Endothelial cell (in vitro differentiated cells): Measurements from ENCODE around the gene USP48. TPM values are rescaled to one million over a fixed set of nuclear protein-coding genes. Genes with fewer than 3 reads are reported as not detected.

Experiments
- DNase-seq: peaks from one replicate; pipeline ENCODE4 v3.0.0; 2021; ENCODE audit warnings: low spot score
- H3K27ac Mint-ChIP-seq: one replicate; pipeline ENCODE4 v1.8.0; 2021; ENCODE audit warnings: mixed read lengths, inconsistent platforms; ENCODE audit not compliant: unreplicated experiment
- H3K27me3 Mint-ChIP-seq: one replicate; pipeline ENCODE4 v1.8.0; 2021; ENCODE audit warnings: mild to moderate bottlenecking, moderate library complexity, mixed read lengths, inconsistent platforms; ENCODE audit not compliant: unreplicated experiment
- H3K36me3 Mint-ChIP-seq: one replicate; pipeline ENCODE4 v1.8.0; 2021; ENCODE audit warnings: mild to moderate bottlenecking, low read depth, mixed read lengths, inconsistent platforms; ENCODE audit not compliant: unreplicated experiment
- H3K4me1 Mint-ChIP-seq: one replicate; pipeline ENCODE4 v1.8.0; 2021; ENCODE audit warnings: mild to moderate bottlenecking, mixed read lengths, inconsistent platforms; ENCODE audit not compliant: unreplicated experiment
- H3K4me3 Mint-ChIP-seq: one replicate; pipeline ENCODE4 v1.8.0; 2021; ENCODE audit warnings: mild to moderate bottlenecking, mixed read lengths, inconsistent platforms; ENCODE audit not compliant: unreplicated experiment
- H3K9me3 Mint-ChIP-seq: one replicate; pipeline ENCODE4 v1.8.0; 2021; ENCODE audit warnings: mixed read lengths, inconsistent platforms; ENCODE audit not compliant: unreplicated experiment
- total RNA-seq: library from RNA; stranded (reverse); fragmentation: NEBNext Ultra II Directional; extraction: Animal tissue kit (Norgen Biotek cat#: 25700); gene quantifications from one replicate; pipeline ENCODE4 v1.2.1, GENCODE V29; 2021; ENCODE audit not compliant: unreplicated experiment
- TF ChIP-seq, protein P1 (sequence below): fragments of 200-600 bp; sonication (generic); IDR thresholded peaks from one replicate; pipeline ENCODE4 v1.5.0; 2021; ENCODE audit warnings: antibody characterized with exemption; ENCODE audit not compliant: unreplicated experiment

Gene USP48
- total RNA-seq, 1 donor from 2014 or later: 57.9 TPM

DNA sequence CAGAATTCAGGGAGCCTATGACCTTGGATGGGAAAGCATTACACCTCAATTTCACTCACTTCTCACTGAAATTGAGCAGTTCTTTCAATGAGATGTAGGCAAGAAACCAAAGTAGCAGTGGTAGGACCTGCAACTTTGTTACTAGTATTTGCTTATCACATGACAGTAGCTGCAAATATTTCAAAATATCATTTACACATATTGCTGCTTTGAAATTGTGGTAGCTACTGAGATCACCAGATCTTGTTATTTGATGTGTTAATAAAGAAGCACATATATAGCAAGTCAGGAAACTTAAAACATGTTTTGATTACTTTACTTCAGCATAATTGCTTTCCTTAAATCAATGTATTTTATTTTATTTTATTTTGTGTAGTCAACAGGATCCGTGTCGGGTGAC, 42.0 kb upstream of the USP48 start:
- Mint-ChIP-seq H3K36me3 (peaks cover 34% of the 10 kb centered on the region), H3K4me3 (no peak overlapping the region), H3K27me3 (peaks cover 15% of the 10 kb centered on the region), H3K4me1 (peaks cover 3% of the 10 kb centered on the region), H3K9me3 (no peaks in the 10 kb centered on the region), H3K27ac (no peak overlapping the region)
- no peak for DNase-seq
- TF ChIP-seq, protein P1, sequence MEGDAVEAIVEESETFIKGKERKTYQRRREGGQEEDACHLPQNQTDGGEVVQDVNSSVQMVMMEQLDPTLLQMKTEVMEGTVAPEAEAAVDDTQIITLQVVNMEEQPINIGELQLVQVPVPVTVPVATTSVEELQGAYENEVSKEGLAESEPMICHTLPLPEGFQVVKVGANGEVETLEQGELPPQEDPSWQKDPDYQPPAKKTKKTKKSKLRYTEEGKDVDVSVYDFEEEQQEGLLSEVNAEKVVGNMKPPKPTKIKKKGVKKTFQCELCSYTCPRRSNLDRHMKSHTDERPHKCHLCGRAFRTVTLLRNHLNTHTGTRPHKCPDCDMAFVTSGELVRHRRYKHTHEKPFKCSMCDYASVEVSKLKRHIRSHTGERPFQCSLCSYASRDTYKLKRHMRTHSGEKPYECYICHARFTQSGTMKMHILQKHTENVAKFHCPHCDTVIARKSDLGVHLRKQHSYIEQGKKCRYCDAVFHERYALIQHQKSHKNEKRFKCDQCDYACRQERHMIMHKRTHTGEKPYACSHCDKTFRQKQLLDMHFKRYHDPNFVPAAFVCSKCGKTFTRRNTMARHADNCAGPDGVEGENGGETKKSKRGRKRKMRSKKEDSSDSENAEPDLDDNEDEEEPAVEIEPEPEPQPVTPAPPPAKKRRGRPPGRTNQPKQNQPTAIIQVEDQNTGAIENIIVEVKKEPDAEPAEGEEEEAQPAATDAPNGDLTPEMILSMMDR: no peak

DNA sequence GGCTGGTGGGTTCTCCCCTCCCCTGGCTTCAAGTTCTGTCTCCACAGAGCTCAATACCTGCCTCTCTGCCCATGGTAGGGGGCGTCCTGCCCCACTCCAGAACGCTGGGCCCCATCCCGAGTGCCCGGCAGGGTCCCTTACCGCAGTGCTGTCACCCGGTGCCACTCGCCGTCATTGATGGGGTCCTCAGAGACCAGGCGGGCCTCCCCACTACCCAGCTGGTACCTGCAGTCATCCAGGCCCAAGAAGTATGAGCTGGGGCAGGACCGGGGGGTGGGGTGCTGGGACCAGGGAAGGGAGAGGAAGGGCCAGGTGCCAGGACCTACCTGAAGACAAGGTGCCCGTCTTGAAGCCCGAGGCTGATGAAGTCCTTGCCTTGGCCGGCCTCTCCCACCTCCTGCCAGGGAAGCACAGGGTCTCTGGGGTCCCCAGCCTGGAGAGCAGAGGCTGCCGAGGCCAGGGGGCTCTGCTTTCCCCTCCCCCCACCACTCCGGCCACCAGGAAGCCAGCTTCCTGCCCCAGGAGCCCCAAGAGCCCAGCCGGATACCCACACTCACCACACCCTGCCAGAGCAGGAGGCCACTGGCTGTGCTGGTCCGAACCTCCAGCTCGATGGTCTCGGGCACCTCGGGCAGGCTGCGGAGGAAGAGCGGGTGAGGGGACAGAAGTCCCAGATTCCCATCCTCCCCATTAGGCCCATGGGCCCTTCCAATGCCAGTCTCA, 41.2 kb upstream of the USP48 start:
- no peak overlapping the region for H3K27ac Mint-ChIP-seq
- peaks cover 19% of the 10 kb centered on the region for H3K27me3 Mint-ChIP-seq
- H3K4me3 Mint-ChIP-seq: peak overlapping the region; percentile 49
- TF ChIP-seq, protein P1: no peak
- H3K4me1 Mint-ChIP-seq: peaks cover 3% of the 10 kb centered on the region
- DNase-seq: no peak
- H3K36me3 Mint-ChIP-seq: peaks cover 38% of the 10 kb centered on the region
- H3K9me3 Mint-ChIP-seq: no peaks in the 10 kb centered on the region

DNA sequence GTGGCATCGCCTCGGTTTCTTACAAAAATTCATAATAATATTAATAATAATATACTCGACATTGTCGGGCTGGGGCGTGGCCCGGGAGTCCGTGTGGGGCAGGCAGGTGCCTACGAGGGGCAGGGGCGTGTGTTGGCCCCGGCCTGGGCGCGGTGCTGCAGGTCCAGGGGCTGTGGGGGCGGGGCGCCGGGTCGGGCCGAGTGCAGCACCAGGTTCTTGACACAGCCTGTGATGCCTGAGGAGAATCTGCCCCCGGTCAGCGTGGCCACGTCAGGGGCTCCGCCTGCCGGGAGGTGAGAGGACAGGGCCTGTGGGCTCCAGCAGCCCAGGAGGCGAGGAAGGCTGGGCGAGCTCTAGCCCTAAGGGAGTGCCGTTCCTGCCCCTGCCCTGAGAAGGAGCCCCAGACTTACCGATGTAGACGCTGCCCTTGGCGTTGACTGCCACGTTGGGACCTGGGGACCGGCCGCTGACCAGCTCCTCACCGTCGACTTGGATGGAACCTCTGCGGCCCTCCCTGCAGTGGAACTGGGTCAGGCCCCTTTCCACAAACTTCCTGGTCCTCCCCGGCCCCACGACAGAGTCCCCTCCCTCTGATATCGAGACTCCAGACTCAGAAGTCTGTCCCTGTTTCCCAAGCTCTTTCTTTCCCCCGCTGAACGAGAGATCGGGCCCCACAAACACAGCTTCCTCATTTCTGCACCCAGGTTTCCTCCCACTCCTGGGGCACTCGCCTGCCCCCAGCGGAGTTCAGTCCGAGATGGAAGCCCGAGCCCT, 40.4 kb upstream of the USP48 start:
- Mint-ChIP-seq H3K27me3 (peaks cover 21% of the 10 kb centered on the region), H3K36me3 (peaks cover 38% of the 10 kb centered on the region), H3K9me3 (no peaks in the 10 kb centered on the region), H3K4me1 (peaks cover 5% of the 10 kb centered on the region), H3K4me3 (peak overlapping the region; percentile 49), H3K27ac (peak overlapping the region; percentile 63)
- TF ChIP-seq, protein P1: no peak
- no peak for DNase-seq

DNA sequence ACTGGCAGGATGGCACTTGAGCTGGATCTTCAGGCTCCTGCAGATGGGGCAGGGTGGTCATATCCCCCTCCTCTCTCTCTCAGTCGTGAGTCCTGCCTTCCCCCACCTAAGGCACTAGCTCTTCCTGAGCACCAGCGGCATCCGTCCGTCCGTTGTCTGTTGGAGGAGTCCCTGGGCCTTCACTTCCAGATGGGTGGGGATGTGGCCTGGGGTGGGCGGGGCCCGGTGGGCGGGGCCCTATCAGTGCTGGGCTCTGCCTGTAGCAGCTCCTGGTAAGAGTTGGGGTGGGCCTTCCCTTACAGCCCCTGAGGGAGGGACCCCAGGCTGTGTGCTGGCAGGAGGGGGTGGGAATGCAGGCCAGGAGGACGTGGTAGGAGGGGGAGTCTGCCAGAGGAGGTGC, 39.4 kb upstream of the USP48 start:
- no peak for DNase-seq
- no peak overlapping the region for H3K4me3 Mint-ChIP-seq
- H3K27ac Mint-ChIP-seq: no peak overlapping the region
- TF ChIP-seq, protein P1: no peak
- peaks cover 21% of the 10 kb centered on the region for H3K27me3 Mint-ChIP-seq
- H3K9me3 Mint-ChIP-seq: no peaks in the 10 kb centered on the region
- peaks cover 33% of the 10 kb centered on the region for H3K36me3 Mint-ChIP-seq
- peaks cover 7% of the 10 kb centered on the region for H3K4me1 Mint-ChIP-seq
